Measurements from ENCODE around the gene TPM1.

The TPM1 gene

DNA sequence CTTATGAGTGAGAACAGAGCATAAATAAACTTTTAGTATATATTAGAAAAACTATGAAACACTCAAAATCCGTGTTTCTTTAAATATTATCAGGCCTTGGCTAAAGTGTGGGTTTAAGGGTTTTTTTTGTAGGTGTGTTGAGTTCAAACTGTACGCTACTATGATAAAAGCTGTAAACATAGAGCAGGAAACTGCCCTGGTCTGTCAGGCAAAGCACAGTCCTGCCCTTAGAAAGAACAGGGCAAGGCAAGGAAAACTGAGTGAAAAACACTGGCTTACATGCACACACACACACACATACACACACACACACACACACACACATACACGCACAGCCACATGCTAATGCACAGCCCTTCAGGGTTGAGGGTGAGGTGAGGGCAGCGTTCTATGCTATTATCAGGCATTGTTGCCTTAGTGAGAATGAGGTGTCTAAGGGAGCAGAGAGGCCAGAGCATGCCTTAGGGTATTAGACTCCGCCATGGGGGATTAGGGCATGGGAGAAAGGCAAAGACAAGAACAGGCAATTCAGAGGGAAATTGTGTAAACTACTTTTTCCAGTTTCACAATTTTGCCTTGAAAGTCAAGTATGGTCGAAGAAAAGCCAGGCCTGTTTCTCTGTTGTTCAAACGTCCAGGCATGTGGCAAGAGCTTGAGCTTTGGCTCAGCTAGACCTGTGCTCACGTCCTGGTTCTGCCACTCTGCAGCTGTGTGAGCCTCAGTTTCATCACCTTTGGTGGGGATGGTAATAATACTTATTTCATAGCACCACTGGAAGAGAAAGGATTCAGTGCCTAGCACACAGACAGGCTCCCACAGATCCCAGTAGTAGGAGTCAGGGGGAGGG, 36.3 kb upstream of the TPM1 start:
- no peaks in the 10 kb centered on the region for H3K36me3 ChIP-seq (ENCODE audit: control insufficient read depth, insufficient read depth, low read length)
- H3K27me3 ChIP-seq (ENCODE audit: control insufficient read depth, insufficient read depth, low read length), result no peaks in the 10 kb centered on the region
- no peaks in the 10 kb centered on the region for H3K4me1 ChIP-seq (ENCODE audit: control insufficient read depth, insufficient read depth, low read length)
- no peak overlapping the region for H3K27ac ChIP-seq (ENCODE audit: low read depth, low read length)
- H3K9ac ChIP-seq (ENCODE audit: low read length), result no peak overlapping the region
- H3K4me3 ChIP-seq (ENCODE audit: low read length), result no peak overlapping the region

DNA sequence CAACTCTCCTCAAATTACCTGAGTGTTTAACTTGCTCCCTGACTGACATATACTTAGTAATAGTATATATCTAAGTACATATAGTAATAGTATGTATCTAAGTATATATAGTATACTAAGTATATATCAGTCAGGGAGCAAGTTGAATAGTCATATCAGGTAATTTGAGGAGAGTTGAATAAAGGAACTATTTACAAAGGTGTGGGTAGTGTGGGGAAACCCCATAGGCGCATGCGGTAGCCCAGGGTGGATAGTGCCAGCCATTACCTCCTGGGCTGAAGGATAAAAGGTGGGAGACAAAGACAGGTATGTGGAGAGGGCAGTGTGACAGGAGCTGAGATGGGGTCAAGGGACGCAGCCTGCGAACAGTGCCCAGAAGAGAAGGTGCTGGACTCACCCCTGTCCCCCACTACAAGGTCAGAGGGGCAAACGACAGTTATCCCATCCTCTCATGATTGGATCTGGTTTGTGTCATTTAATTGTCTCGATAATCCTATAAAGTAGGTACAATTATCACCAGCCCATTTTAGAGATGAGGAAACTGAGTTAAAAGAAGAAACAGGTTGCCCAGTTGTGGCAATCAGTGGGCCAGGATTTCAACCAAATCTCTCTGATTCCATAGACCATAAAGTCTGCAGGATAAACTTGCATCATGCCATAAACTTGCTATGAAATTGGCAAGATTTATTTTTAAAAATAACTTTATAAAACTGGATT, 34.1 kb upstream of the TPM1 start:
- Histone ChIP-seq H3K27ac (ENCODE audit: low read depth, low read length) (no peak overlapping the region), H3K9ac (ENCODE audit: low read length) (no peak overlapping the region), H3K4me1 (ENCODE audit: control insufficient read depth, insufficient read depth, low read length) (no peaks in the 10 kb centered on the region), H3K36me3 (ENCODE audit: control insufficient read depth, insufficient read depth, low read length) (no peaks in the 10 kb centered on the region), H3K4me3 (ENCODE audit: low read length) (no peak overlapping the region), H3K27me3 (ENCODE audit: control insufficient read depth, insufficient read depth, low read length) (no peaks in the 10 kb centered on the region)

DNA sequence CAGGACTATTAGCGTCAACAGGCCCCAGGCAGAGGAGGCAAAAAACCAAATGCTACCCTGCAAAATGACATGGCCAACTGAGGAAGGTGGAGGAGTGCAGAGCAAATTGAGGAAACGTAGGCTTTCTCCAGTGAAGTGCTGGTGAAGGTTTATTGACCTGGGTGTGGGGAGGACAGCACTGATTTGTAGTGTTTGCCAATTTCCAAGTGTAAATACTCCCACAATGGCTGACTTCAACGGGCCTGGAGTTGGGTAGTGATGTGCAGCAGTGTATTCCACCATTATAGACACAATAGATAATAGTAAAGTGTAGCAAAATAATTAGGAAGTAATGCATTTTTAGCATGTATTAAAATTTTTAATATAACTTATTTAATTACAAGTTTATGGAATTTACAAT, 32.2 kb upstream of the TPM1 start:
- H3K9ac ChIP-seq (ENCODE audit: low read length), result no peak overlapping the region
- H3K27me3 ChIP-seq (ENCODE audit: control insufficient read depth, insufficient read depth, low read length), result no peaks in the 10 kb centered on the region
- H3K27ac ChIP-seq (ENCODE audit: low read depth, low read length), result no peak overlapping the region
- H3K36me3 ChIP-seq (ENCODE audit: control insufficient read depth, insufficient read depth, low read length), result no peaks in the 10 kb centered on the region
- no peaks in the 10 kb centered on the region for H3K4me1 ChIP-seq (ENCODE audit: control insufficient read depth, insufficient read depth, low read length)
- no peak overlapping the region for H3K4me3 ChIP-seq (ENCODE audit: low read length)

DNA sequence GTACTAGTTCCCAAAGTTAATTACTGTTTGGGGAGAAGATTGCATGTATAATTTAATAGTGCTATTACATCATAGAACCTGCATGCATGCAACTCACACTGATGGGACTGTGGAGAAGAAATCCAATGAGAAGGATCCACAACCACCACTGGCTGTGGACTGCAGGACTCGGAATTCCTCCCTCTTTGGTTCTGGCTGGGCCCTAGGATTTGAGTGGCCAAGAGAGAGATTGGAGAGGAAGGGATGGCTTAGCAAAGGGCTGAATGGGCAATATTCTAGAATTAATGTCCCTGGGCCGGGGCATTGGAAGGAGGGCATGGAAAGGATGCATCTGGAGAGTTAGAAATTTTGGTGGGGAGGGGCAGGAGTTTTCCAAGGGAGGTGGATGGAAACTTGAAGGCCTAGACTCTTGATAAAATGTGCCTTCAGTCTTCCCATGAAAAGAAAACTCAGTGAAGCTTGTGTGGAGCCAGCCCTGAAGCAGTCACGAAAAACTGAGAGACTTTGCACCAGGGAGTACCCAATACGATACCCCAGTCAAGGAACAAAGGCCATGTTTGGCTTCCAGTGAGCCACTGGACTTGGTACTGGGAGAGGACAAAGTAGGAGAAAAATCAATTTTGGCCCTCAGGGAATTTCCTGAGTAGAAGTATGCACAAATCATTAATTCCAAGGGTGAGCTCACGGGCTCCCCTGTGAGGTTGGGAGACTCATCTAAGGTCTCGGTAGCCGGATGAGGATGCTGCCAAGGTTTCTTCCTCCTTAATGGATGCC, 31.4 kb upstream of the TPM1 start:
- H3K27me3 ChIP-seq (ENCODE audit: control insufficient read depth, insufficient read depth, low read length), result no peaks in the 10 kb centered on the region
- no peak overlapping the region for H3K9ac ChIP-seq (ENCODE audit: low read length)
- H3K27ac ChIP-seq (ENCODE audit: low read depth, low read length), result no peak overlapping the region
- H3K4me3 ChIP-seq (ENCODE audit: low read length), result no peak overlapping the region
- no peaks in the 10 kb centered on the region for H3K4me1 ChIP-seq (ENCODE audit: control insufficient read depth, insufficient read depth, low read length)
- no peaks in the 10 kb centered on the region for H3K36me3 ChIP-seq (ENCODE audit: control insufficient read depth, insufficient read depth, low read length)

GRCh38 chr15:63012444-63012843, 30.1 kb upstream of the TPM1 start:
- no peak overlapping the region for H3K9ac ChIP-seq (ENCODE audit: low read length)
- no peak overlapping the region for H3K4me3 ChIP-seq (ENCODE audit: low read length)
- H3K4me1 ChIP-seq (ENCODE audit: control insufficient read depth, insufficient read depth, low read length), result no peaks in the 10 kb centered on the region
- no peaks in the 10 kb centered on the region for H3K27me3 ChIP-seq (ENCODE audit: control insufficient read depth, insufficient read depth, low read length)
- H3K27ac ChIP-seq (ENCODE audit: low read depth, low read length), result no peak overlapping the region
- no peaks in the 10 kb centered on the region for H3K36me3 ChIP-seq (ENCODE audit: control insufficient read depth, insufficient read depth, low read length)

DNA sequence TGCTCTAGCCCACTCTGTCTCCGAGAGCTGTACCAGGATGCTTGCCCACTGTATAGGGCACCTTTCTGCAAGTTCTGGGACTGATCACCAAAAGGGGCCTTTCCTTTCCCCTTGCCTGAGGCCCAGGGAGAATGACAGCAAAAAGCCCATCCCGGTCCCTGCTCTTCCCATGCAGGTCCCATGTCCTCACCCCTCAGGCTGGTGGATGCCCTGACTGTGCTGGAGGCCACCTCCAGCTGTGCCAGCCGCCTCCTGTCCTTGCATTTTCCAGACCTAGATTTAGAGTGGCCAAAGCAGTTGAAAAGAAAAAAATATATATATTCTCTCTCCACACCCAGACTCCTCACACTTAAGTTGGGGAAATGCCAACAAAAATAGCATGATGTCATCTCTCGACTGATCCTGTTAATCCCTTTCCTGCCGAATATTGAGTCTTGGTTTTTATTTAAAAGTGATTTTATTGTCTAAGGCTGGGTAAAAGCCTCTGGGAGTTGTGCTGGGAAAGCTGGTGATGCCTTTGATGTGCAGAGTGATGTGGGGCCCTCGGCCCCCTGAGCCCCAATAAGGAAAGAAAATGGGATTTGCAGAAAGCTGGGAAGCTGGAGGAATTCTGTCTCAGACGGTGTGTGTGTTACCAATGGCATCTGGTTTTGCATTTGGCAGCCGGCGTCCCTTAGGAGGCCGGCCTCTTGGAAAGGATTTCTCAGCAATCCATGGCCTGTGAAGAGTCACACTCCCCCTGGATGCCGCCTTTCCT, 29.3 kb upstream of the TPM1 start:
- no peaks in the 10 kb centered on the region for H3K4me1 ChIP-seq (ENCODE audit: control insufficient read depth, insufficient read depth, low read length)
- no peaks in the 10 kb centered on the region for H3K36me3 ChIP-seq (ENCODE audit: control insufficient read depth, insufficient read depth, low read length)
- no peaks in the 10 kb centered on the region for H3K27me3 ChIP-seq (ENCODE audit: control insufficient read depth, insufficient read depth, low read length)
- H3K9ac ChIP-seq (ENCODE audit: low read length), result no peak overlapping the region
- H3K27ac ChIP-seq (ENCODE audit: low read depth, low read length), result no peak overlapping the region
- no peak overlapping the region for H3K4me3 ChIP-seq (ENCODE audit: low read length)

- no peak overlapping the region for H3K4me3 ChIP-seq (ENCODE audit: low read length)
- H3K27me3 ChIP-seq (ENCODE audit: control insufficient read depth, insufficient read depth, low read length), result no peaks in the 10 kb centered on the region
- no peak overlapping the region for H3K27ac ChIP-seq (ENCODE audit: low read depth, low read length)
- H3K9ac ChIP-seq (ENCODE audit: low read length), result no peak overlapping the region
- no peaks in the 10 kb centered on the region for H3K4me1 ChIP-seq (ENCODE audit: control insufficient read depth, insufficient read depth, low read length)
- H3K36me3 ChIP-seq (ENCODE audit: control insufficient read depth, insufficient read depth, low read length), result no peaks in the 10 kb centered on the region
These were observed 28.0 kb upstream of the TPM1 start for GRCh38 chr15:63014578-63014977.

DNA sequence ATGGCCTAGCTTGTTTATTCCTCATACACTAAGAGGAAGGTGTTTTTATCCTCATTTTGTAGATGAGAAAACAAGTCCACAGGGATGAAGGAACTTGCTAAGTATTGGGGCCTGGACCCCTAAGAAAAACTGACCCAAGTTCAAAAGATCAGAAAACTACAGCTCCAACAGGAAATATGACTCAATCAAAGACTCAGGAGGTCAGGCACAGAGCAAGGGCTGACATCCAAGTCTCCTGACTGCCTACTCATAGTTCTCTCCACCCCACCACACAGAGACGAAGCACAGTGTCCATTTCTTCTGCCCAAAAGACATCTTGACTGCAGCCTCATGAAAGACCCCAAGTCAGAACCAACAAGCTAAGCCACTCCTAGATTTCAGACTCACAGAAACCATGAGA, 26.9 kb upstream of the TPM1 start:
- Histone ChIP-seq H3K36me3 (ENCODE audit: control insufficient read depth, insufficient read depth, low read length) (no peaks in the 10 kb centered on the region), H3K4me1 (ENCODE audit: control insufficient read depth, insufficient read depth, low read length) (no peaks in the 10 kb centered on the region), H3K27me3 (ENCODE audit: control insufficient read depth, insufficient read depth, low read length) (no peaks in the 10 kb centered on the region), H3K9ac (ENCODE audit: low read length) (no peak overlapping the region), H3K27ac (ENCODE audit: low read depth, low read length) (no peak overlapping the region), H3K4me3 (ENCODE audit: low read length) (no peak overlapping the region)

GRCh38 chr15:63016234-63016633, 26.3 kb upstream of the TPM1 start:
- no peak overlapping the region for H3K27ac ChIP-seq (ENCODE audit: low read depth, low read length)
- H3K27me3 ChIP-seq (ENCODE audit: control insufficient read depth, insufficient read depth, low read length), result no peaks in the 10 kb centered on the region
- H3K4me3 ChIP-seq (ENCODE audit: low read length), result no peak overlapping the region
- no peaks in the 10 kb centered on the region for H3K36me3 ChIP-seq (ENCODE audit: control insufficient read depth, insufficient read depth, low read length)
- H3K9ac ChIP-seq (ENCODE audit: low read length), result no peak overlapping the region
- no peaks in the 10 kb centered on the region for H3K4me1 ChIP-seq (ENCODE audit: control insufficient read depth, insufficient read depth, low read length)

DNA sequence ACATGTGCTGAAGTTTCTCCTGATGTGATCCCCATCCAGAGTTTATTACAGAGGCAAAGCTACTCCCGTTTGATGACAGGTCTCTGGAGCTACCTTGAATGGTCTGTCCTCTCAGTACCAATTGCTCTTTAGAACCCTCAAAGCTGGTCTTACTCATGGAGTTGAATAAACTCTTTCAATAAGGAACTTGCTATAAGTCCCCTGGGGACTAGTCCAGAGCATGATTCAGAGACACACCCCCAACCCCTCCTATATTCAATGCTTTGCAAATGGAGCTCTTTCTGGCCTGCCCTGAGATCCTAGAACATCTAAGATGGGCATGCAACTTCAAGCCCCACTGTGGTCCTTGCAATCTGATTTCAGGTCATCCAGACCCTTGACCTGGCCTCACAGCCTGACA, 23.9 kb upstream of the TPM1 start:
- no peak overlapping the region for H3K9ac ChIP-seq (ENCODE audit: low read length)
- no peaks in the 10 kb centered on the region for H3K4me1 ChIP-seq (ENCODE audit: control insufficient read depth, insufficient read depth, low read length)
- H3K4me3 ChIP-seq (ENCODE audit: low read length), result no peak overlapping the region
- H3K36me3 ChIP-seq (ENCODE audit: control insufficient read depth, insufficient read depth, low read length), result no peaks in the 10 kb centered on the region
- H3K27ac ChIP-seq (ENCODE audit: low read depth, low read length), result no peak overlapping the region
- H3K27me3 ChIP-seq (ENCODE audit: control insufficient read depth, insufficient read depth, low read length), result no peaks in the 10 kb centered on the region

DNA sequence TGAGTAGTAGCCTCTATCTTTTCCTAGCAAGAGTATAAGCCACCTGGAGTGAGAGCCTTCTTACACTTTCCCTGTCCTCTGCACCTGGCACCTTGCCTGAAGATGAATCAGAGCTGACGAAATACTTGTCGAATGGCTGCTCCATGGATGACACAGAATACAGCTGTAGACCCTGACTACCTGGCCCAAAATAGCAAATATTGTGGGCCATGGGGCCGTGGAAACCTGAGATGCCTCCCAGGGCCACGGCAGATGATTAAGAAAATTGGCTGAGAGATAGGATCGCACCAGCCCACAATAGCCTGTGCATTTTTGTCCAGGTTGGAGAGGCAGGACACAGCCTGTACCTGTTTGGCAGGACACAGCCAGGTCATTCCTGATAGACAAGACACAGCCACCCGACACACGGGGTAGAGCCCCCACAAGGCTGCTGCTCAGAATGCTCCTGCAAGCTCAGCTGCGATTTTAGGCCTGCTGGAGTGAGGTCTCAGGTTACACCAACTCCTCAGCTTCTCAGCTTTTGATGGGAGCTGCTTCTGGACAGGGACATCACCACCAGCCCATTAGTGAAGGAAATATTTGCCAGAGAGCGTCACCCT, 22.9 kb upstream of the TPM1 start:
- H3K27ac ChIP-seq (ENCODE audit: low read depth, low read length), result no peak overlapping the region
- H3K4me3 ChIP-seq (ENCODE audit: low read length), result no peak overlapping the region
- no peak overlapping the region for H3K9ac ChIP-seq (ENCODE audit: low read length)
- no peaks in the 10 kb centered on the region for H3K36me3 ChIP-seq (ENCODE audit: control insufficient read depth, insufficient read depth, low read length)
- no peaks in the 10 kb centered on the region for H3K4me1 ChIP-seq (ENCODE audit: control insufficient read depth, insufficient read depth, low read length)
- H3K27me3 ChIP-seq (ENCODE audit: control insufficient read depth, insufficient read depth, low read length), result no peaks in the 10 kb centered on the region

GRCh38 chr15:63020128-63020527, 22.4 kb upstream of the TPM1 start:
- Histone ChIP-seq H3K36me3 (ENCODE audit: control insufficient read depth, insufficient read depth, low read length) (no peaks in the 10 kb centered on the region), H3K4me3 (ENCODE audit: low read length) (no peak overlapping the region), H3K27me3 (ENCODE audit: control insufficient read depth, insufficient read depth, low read length) (no peaks in the 10 kb centered on the region), H3K27ac (ENCODE audit: low read depth, low read length) (no peak overlapping the region), H3K4me1 (ENCODE audit: control insufficient read depth, insufficient read depth, low read length) (no peaks in the 10 kb centered on the region), H3K9ac (ENCODE audit: low read length) (no peak overlapping the region)
